ENCODE data around the gene IL6R. TPM values are rescaled to one million over a fixed set of nuclear protein-coding genes. Genes with fewer than 3 reads are reported as not detected.

The IL6R gene
- total and polyA plus RNA-seq, 2 of the 4 experiments (the other 2 are of a cell fraction) = 5.3 to 9.5 TPM

DNA sequence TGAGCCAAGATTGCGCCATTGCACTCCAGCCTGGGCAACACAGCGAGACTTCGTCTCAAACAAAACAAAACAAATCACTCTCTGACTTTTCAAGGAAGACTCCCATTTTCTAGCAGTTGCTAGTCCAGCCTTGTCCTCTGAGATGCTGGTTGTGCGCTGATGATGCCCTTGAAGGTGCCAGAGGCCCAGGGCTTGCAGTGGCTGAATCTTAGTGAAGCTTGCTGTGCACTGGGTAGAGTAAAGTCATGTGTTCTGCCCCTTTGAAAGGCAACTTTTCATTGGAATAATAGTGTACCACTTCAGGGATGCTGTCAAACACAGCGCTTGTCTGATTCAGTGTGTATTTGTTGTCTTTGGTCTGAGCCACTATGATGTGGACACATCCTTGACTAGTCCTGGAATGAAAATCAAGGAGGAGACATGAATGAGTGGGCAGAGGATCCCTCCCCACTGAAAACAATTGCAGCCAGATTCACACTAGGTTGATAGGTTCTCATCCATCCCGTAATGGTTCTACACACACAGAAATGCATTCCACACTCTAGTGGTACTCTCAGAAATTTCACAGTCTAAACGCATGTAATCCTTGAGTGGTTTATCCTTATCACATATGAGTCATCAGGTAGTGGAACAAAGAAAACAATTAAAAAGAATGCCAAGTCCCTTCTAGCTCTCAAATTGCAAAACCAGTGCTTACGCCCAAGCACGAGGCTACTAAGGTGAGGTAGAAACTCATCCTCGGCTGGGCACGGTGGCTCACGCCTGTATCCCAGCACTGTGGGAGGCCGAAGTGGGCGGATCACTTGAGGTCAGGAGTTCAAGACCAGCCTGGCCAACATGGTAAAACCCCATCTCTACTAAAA is 79.0 kb downstream of the IL6R start:
- ChIA-PET CTCF (interaction anchor here (3.4 kb wide), 1 partner anchor 62 kb away, joined by 11 read pairs; no protein-coding TSS in a partner anchor), POLR2A (ENCODE audit: unreplicated experiment) (no interaction called here)
- no peak overlapping the region for H2AK5ac ChIP-seq (ENCODE audit: low read depth, low read length)
- DNase-seq = peak; percentile 86
- no peak overlapping the region for H2BK120ac ChIP-seq (ENCODE audit: low read depth, low read length)
- H3K18ac ChIP-seq (ENCODE audit: low read depth, low read length) = no peak overlapping the region
- H4K20me1 ChIP-seq (ENCODE audit: insufficient read depth, low read length) = peaks cover 4% of the 10 kb centered on the region; the same call in 1 of the 2 replicates
- peaks cover 5% of the 10 kb centered on the region for H3K9me1 ChIP-seq (ENCODE audit: insufficient read depth, low read length)
- intact Hi-C loops (cut with micrococcal nuclease) (loop anchor here (5.0 kb wide), 1 partner anchor 183 kb away; no protein-coding TSS in a partner anchor), in situ Hi-C loops (cut with MboI; ENCODE audit: low sequenced_read_pairs) (loop anchor here (5.0 kb wide), 1 partner anchor 398 kb away; no protein-coding TSS in a partner anchor), dilution Hi-C loops (cut with HindIII; ENCODE audit: low sequenced_read_pairs, unreplicated experiment) (no loop called here)
- H4K5ac ChIP-seq (ENCODE audit: low read depth, low read length) = no peak overlapping the region
- H3K9me3 ChIP-seq (ENCODE audit: control insufficient read depth, insufficient read depth, low read length) = no peaks in the 10 kb centered on the region
- peak overlapping the region; percentile 22 for H2AK9ac ChIP-seq (replicated peaks; ENCODE audit: low read depth, low read length, poor library complexity)
- BruUV-seq (replicated peaks) = no TSS peak
- peaks cover 30% of the 10 kb centered on the region for H3K27me3 ChIP-seq (ENCODE audit: control insufficient read depth, insufficient read depth, low read length)
- no peak overlapping the region for H2AFZ ChIP-seq (replicated peaks; ENCODE audit: low read length, poor library complexity)
- TF ChIP-seq RAD21 (IDR thresholded peaks at IDR 0.05; ENCODE audit: low read length) (no peak), FOS (IDR thresholded peaks at IDR 0.05; ENCODE audit: low read depth, low read length) (peak; percentile 89), BHLHE40 (IDR thresholded peaks at IDR 0.05; ENCODE audit: low read depth, low read length) (peak; percentile 72), MAZ (IDR thresholded peaks at IDR 0.05; ENCODE audit: borderline replicate concordance, low read depth, low read length) (no peak), NFE2L2 (IDR thresholded peaks at IDR 0.05; ENCODE audit: low read depth, low read length) (no peak), CEBPB (IDR thresholded peaks at IDR 0.05; ENCODE audit: low read depth, low read length) (peak; percentile 86), SMC3 (IDR thresholded peaks at IDR 0.05; ENCODE audit: low read depth, low read length) (no peak)
- H3K23ac ChIP-seq (ENCODE audit: low read depth, low read length) = no peak overlapping the region
- no peak overlapping the region for H2BK5ac ChIP-seq (ENCODE audit: low read depth, low read length, poor library complexity, severe bottlenecking)
- H3K14ac ChIP-seq (replicated peaks; ENCODE audit: low read depth, low read length) = no peak overlapping the region
- H2BK15ac ChIP-seq (ENCODE audit: low read depth, low read length) = no peak overlapping the region
- no peak overlapping the region for H3K9ac ChIP-seq (ENCODE audit: low read depth, low read length)
- peak; percentile 64 for ATAC-seq (ENCODE audit: low read depth)
- H3K4ac ChIP-seq (ENCODE audit: low read depth, low read length) = no peak overlapping the region
- no peaks in the 10 kb centered on the region for H3K36me3 ChIP-seq (ENCODE audit: control insufficient read depth, insufficient read depth, low read length)
- H2BK20ac ChIP-seq (ENCODE audit: low read depth, low read length) = no peak overlapping the region
- H4K8ac ChIP-seq (ENCODE audit: low read depth in 2 of 2, low read length in 2 of 2) = no peak overlapping the region
- no peak overlapping the region for H4K91ac ChIP-seq (ENCODE audit: insufficient read depth, low read depth, low read length)
- 60% methylated on average over 2 of the region's 14 CpGs; no CpG with 5 or more reads in 1 of the 2 experiments for WGBS, 2 experiments (ENCODE audit: extremely low coverage in 2 of 2, insufficient read length in 1 of 2)
- H3K27ac ChIP-seq (ENCODE audit: insufficient read depth, low read length) = no peak overlapping the region
- H3K4me1 ChIP-seq (ENCODE audit: control insufficient read depth, insufficient read depth, low read length) = peaks cover 3% of the 10 kb centered on the region; the same call in 1 of the 2 replicates
- H3K4me3 ChIP-seq (ENCODE audit: insufficient read depth, low read depth, low read length) = no peak overlapping the region
- H3K56ac ChIP-seq (ENCODE audit: extremely low read depth, insufficient read depth, low read length) = no peak overlapping the region
- H3K79me1 ChIP-seq (ENCODE audit: low read depth in 1 of 2, low read length in 2 of 2) = no peaks in the 10 kb centered on the region
- no peak overlapping the region for H3K4me2 ChIP-seq (ENCODE audit: low read depth, low read length)

Measured in IMR-90 (cell line).